HCT116 (cell line): Measurements from ENCODE around the gene ATRIP.

Experiments
- CEBPB ChIP-seq: IDR thresholded peaks from 2 replicates; pipeline ENCODE4 v1.6.1; 2012; ENCODE audit warnings: low read depth
- ELF1 ChIP-seq: IDR thresholded peaks from 2 replicates; pipeline ENCODE4 v1.6.1; 2012; ENCODE audit warnings: low read depth, borderline replicate concordance
- EZH2phosphoT487 ChIP-seq: fragments of 200-600 bp; IDR thresholded peaks from 2 replicates; pipeline ENCODE4 v1.6.1; 2018; ENCODE audit warnings: antibody characterized with exemption, borderline replicate concordance
- POLR2A ChIP-seq: IDR thresholded peaks from 2 replicates; pipeline ENCODE4 v1.7.0; 2011; ENCODE audit warnings: borderline replicate concordance; ENCODE audit not compliant: insufficient read depth, insufficient read length; ENCODE audit errors: extremely low read depth
- POLR2AphosphoS5 ChIP-seq: IDR thresholded peaks from 2 replicates; pipeline ENCODE4 v1.6.1; 2011; ENCODE audit warnings: mild to moderate bottlenecking, low read depth, low read length, moderate library complexity
- TCF7L2 ChIP-seq: IDR thresholded peaks from 2 replicates; pipeline ENCODE4 v1.7.0; 2011; ENCODE audit warnings: borderline replicate concordance, inconsistent platforms; ENCODE audit not compliant: insufficient read depth, insufficient read length; ENCODE audit errors: extremely low read depth
- YY1 ChIP-seq: IDR thresholded peaks from 2 replicates; pipeline ENCODE4 v1.6.1; 2011; ENCODE audit warnings: low read length, low read depth, moderate library complexity, mild to moderate bottlenecking; ENCODE audit not compliant: insufficient replicate concordance; ENCODE audit errors: extremely low read depth
- ZFX ChIP-seq: fragments of 450-650 bp; IDR thresholded peaks from 2 replicates; pipeline ENCODE4 v1.6.1; 2017
- ZNF274 ChIP-seq: fragments of 200-500 bp; sonication (Bioruptor generic); IDR thresholded peaks from 2 replicates; pipeline ENCODE4 v1.6.1; 2014; ENCODE audit warnings: mild to moderate bottlenecking, low read depth, low read length, inconsistent platforms
- TF ChIP-seq, protein P1 (sequence below), 3 experiments: fragments of 200-600 bp in 1 of 3; sonication (generic) in 1 of 3; IDR thresholded peaks in 2 of 3; conservative IDR thresholded peaks in 1 of 3; 2 replicates each; pipeline ENCODE4 v1.5.1; 2012 to 2017; ENCODE audit warnings: low read depth in 2 of 3, low read length in 2 of 3, antibody characterized with exemption in 1 of 3, borderline replicate concordance in 1 of 3, control low read depth in 1 of 3, mild to moderate bottlenecking in 1 of 3, mixed read lengths in 1 of 3, mixed run types in 1 of 3, moderate library complexity in 1 of 3; ENCODE audit not compliant: insufficient read depth in 1 of 3

DNA sequence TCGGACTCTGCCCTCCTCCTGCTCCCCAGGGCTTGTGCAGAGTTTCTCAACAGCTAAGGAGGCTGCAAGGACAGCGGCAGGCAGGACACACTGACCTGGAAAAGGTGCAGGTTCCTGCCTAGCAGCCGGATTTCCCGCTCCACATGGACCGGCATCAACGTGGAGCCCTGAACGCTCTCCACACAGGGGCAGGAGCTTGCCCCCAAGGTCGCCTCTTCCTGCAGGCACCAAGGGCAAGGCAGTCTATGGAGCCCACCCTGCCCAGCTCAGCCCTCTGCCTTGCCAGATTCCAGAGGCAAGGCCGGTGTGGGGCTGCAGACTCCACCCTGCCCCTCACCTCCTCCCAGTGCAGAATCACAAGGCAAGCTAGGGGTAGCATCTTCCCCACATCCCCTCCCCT is 27.4 kb upstream of the ATRIP start:
- TF ChIP-seq, protein P1, sequence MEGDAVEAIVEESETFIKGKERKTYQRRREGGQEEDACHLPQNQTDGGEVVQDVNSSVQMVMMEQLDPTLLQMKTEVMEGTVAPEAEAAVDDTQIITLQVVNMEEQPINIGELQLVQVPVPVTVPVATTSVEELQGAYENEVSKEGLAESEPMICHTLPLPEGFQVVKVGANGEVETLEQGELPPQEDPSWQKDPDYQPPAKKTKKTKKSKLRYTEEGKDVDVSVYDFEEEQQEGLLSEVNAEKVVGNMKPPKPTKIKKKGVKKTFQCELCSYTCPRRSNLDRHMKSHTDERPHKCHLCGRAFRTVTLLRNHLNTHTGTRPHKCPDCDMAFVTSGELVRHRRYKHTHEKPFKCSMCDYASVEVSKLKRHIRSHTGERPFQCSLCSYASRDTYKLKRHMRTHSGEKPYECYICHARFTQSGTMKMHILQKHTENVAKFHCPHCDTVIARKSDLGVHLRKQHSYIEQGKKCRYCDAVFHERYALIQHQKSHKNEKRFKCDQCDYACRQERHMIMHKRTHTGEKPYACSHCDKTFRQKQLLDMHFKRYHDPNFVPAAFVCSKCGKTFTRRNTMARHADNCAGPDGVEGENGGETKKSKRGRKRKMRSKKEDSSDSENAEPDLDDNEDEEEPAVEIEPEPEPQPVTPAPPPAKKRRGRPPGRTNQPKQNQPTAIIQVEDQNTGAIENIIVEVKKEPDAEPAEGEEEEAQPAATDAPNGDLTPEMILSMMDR (IDR thresholded peaks at IDR 0.05 in 2 of 3, conservative IDR thresholded peaks at IDR 0.05 in 1 of 3; ENCODE audit: borderline replicate concordance in 1 of 3, insufficient read depth in 1 of 3, low read depth in 2 of 3, low read length in 2 of 3), result no peak
- no peak for TF ChIP-seq EZH2phosphoT487
- no peak for TF ChIP-seq POLR2AphosphoS5
- no peak for TF ChIP-seq ZNF274
- no peak for TF ChIP-seq ELF1
- TF ChIP-seq YY1, result no peak
- no peak for TF ChIP-seq CEBPB
- no peak for TF ChIP-seq ZFX
- no peak for TF ChIP-seq POLR2A
- no peak for TF ChIP-seq TCF7L2
